Activated CD4-positive, alpha-beta memory T cell treated with anti-CD3 and anti-CD28 coated beads for 36 hours (primary cell): ENCODE data around the gene MAFF. TPM values are rescaled to one million over a fixed set of nuclear protein-coding genes. Genes with fewer than 3 reads are reported as not detected.

Experiments
- CTCF ChIA-PET: fragments of 350-600 bp; sonication (Branson Sonifier 250); formaldehyde crosslinking; loops from one replicate; lab custom pipeline; 2021; ENCODE audit warnings: antibody characterized with exemption, inconsistent platforms; lab: Charles Lee
- POLR2A ChIA-PET: fragments of 350-600 bp; sonication (Branson Sonifier 250); formaldehyde crosslinking; loops from one replicate; lab custom pipeline; 2021; ENCODE audit warnings: antibody characterized with exemption; lab: Charles Lee
- DNase-seq: peaks from one replicate; pipeline ENCODE4 v3.0.0-alpha.2; 2020
- H3K27ac Mint-ChIP-seq: one replicate; pipeline ENCODE4 v1.8.0; 2021; ENCODE audit warnings: mixed read lengths
- H3K27me3 Mint-ChIP-seq: one replicate; pipeline ENCODE4 v1.8.0; 2021; ENCODE audit warnings: mixed read lengths
- H3K36me3 Mint-ChIP-seq: one replicate; pipeline ENCODE4 v1.8.0; 2021; ENCODE audit warnings: mixed read lengths
- H3K4me1 Mint-ChIP-seq: one replicate; pipeline ENCODE4 v1.8.0; 2021; ENCODE audit warnings: low read depth, mixed read lengths
- H3K4me3 Mint-ChIP-seq: one replicate; pipeline ENCODE4 v1.8.0; 2021; ENCODE audit warnings: mild to moderate bottlenecking, mixed read lengths
- H3K9me3 Mint-ChIP-seq: one replicate; pipeline ENCODE4 v1.8.0; 2021; ENCODE audit warnings: mixed read lengths
- intact Hi-C: fragments of 100-400 bp; cut with micrococcal nuclease; formaldehyde crosslinking; loops from one replicate; pipeline ENCODE4 v1.15.1; 2023
- total RNA-seq, 2 experiments: library from RNA; stranded (reverse); gene quantifications; one replicate each; pipeline ENCODE4 v1.2.3, GENCODE V29; 2021

Gene MAFF
- total RNA-seq, 2 experiments from 2014 or later, result 15.5 to 15.9 TPM

DNA sequence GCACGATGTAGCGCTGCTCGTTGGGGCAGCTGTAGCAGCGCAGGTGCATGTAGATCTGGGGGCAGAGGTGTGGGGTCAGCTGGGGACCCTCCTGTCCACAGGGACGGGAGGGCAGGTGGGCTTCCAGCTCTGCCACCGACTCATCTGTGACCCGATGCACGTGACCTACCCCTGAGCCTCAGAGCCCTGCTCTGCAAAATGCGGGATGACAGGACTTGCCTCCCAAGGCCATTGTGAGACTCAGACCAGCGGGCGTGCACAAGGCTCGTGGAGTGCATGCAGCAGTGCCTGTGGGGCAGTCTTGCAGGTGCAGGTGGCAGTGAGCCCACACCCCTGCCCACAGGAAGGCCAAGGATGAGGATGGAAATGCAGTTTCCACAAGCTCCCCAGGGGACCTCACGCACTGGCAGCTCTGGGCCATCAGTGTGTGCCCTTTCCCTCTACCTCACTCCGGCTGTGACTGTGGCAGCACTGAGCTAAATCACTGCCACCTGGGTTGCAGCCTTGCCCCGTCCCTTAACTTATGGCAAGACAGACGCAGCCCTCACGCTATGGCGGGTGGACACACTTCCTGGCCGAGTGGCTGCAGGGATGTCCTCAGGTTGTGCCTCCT, 44.4 kb downstream of the MAFF start:
- H3K27me3 Mint-ChIP-seq, result no peaks in the 10 kb centered on the region
- no peak for DNase-seq
- CTCF ChIA-PET, result no interaction called here
- POLR2A ChIA-PET, result no interaction called here
- no peaks in the 10 kb centered on the region for H3K9me3 Mint-ChIP-seq
- intact Hi-C loops, result no loop called here
- no peak overlapping the region for H3K27ac Mint-ChIP-seq
- peaks cover 15% of the 10 kb centered on the region for H3K36me3 Mint-ChIP-seq
- no peak overlapping the region for H3K4me3 Mint-ChIP-seq
- no peaks in the 10 kb centered on the region for H3K4me1 Mint-ChIP-seq

DNA sequence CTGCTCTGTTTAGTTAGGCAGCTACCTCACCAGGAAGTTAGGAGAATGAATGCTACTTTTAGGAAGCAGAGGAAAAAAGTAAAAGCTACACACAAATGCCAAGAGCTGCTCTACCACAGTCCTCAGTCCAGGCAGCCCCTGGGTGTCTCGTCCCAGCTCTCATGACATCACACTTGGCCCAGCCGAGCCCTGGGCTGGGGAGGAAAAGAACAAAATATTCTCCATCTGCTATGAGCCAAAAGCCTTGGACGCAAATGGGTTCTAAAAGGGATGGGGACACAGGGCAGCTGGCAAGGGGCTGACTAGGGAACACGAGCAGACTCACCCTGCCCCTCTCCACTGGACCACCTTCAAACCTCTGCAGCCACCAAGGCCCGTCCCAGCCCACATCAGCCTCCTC, 44.9 kb downstream of the MAFF start:
- Mint-ChIP-seq H3K27ac (no peak overlapping the region), H3K9me3 (no peaks in the 10 kb centered on the region), H3K4me3 (no peak overlapping the region), H3K4me1 (no peaks in the 10 kb centered on the region), H3K27me3 (no peaks in the 10 kb centered on the region), H3K36me3 (peaks cover 15% of the 10 kb centered on the region)
- intact Hi-C loops, result no loop called here
- ChIA-PET CTCF (no interaction called here), POLR2A (no interaction called here)
- DNase-seq, result no peak

DNA sequence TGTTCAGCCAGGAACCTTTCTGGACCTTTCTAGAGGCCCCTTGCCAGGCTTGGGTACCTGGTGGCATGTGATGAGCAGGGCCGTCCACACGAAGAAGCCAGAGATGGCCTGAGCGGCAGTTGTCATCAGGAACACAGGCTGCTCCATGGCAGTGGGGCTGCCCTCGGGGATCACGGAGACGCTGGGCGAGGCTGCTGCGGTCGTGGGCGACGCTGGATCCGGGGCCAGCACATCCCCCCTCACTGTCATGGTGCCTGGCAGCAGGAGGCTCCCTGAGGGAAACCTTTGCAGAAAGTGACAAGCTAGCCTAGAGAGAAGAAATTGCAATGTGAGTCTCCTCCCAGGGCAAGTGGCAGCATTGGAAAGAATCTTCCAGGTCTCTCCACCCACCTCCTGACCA, 45.9 kb downstream of the MAFF start:
- POLR2A ChIA-PET, result no interaction called here
- Mint-ChIP-seq H3K36me3 (peaks cover 15% of the 10 kb centered on the region), H3K4me3 (no peak overlapping the region), H3K4me1 (no peaks in the 10 kb centered on the region), H3K27ac (no peak overlapping the region), H3K9me3 (no peaks in the 10 kb centered on the region), H3K27me3 (no peaks in the 10 kb centered on the region)
- intact Hi-C loops, result no loop called here
- CTCF ChIA-PET, result interaction anchor here (1.3 kb wide), 1 partner anchor 18 kb away, joined by 4 read pairs; no protein-coding TSS in a partner anchor
- no peak for DNase-seq

DNA sequence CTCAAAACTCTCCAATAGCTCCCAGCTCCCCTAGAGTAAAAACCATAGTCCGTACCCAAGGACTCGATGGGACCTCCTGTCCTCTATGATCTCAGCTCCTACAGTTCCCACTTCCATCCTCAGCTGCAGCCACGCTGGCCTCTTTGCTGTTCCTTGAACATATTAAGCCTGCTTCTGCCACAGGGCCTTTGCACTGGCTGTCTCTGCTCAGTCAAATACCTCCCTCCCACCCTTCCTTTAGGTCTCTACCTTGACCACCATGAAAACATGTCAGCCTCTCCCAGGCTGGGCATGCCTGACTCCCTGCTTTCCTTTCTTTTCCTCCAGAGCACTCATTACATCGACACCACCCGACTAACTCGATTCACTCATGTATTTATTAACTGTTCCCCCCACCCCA, 46.5 kb downstream of the MAFF start:
- no peaks in the 10 kb centered on the region for H3K4me1 Mint-ChIP-seq
- H3K36me3 Mint-ChIP-seq, result peaks cover 15% of the 10 kb centered on the region
- no peak overlapping the region for H3K4me3 Mint-ChIP-seq
- H3K27ac Mint-ChIP-seq, result no peak overlapping the region
- POLR2A ChIA-PET, result interaction anchor here (0.6 kb wide), 1 partner anchor 8 kb away, joined by 3 read pairs; no protein-coding TSS in a partner anchor
- CTCF ChIA-PET, result interaction anchor here (1.3 kb wide), 1 partner anchor 18 kb away, joined by 4 read pairs; no protein-coding TSS in a partner anchor
- intact Hi-C loops, result no loop called here
- H3K9me3 Mint-ChIP-seq, result no peaks in the 10 kb centered on the region
- no peaks in the 10 kb centered on the region for H3K27me3 Mint-ChIP-seq
- DNase-seq, result no peak

DNA sequence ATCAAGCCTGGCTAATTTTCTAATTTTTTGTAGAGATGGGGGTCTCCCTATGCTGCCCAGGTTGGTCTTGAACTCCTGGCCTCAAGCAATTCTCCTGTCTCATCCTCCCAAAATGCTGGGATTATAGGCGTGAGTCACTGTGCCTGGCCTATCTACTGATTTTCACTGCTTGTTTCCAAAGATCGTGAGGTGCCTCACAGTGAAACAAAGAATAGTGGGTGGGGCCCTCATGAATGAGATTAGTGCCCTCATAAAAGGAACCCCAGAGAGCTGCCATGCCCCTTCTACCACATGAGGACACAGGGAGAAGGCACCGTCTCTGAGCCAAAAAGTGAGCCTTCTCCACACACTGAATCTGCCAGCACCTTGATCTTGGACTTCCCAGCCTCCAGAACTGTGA, 47.5 kb downstream of the MAFF start:
- POLR2A ChIA-PET, result no interaction called here
- CTCF ChIA-PET, result interaction anchor here (0.5 to 0.6 kb wide), 2 partner anchors 10 to 28 kb away, joined by 3 to 4 read pairs; no protein-coding TSS in a partner anchor
- H3K27ac Mint-ChIP-seq, result no peak overlapping the region
- no peak for DNase-seq
- no peaks in the 10 kb centered on the region for H3K9me3 Mint-ChIP-seq
- H3K4me1 Mint-ChIP-seq, result no peaks in the 10 kb centered on the region
- H3K36me3 Mint-ChIP-seq, result peaks cover 15% of the 10 kb centered on the region
- intact Hi-C loops, result no loop called here
- no peaks in the 10 kb centered on the region for H3K27me3 Mint-ChIP-seq
- no peak overlapping the region for H3K4me3 Mint-ChIP-seq

DNA sequence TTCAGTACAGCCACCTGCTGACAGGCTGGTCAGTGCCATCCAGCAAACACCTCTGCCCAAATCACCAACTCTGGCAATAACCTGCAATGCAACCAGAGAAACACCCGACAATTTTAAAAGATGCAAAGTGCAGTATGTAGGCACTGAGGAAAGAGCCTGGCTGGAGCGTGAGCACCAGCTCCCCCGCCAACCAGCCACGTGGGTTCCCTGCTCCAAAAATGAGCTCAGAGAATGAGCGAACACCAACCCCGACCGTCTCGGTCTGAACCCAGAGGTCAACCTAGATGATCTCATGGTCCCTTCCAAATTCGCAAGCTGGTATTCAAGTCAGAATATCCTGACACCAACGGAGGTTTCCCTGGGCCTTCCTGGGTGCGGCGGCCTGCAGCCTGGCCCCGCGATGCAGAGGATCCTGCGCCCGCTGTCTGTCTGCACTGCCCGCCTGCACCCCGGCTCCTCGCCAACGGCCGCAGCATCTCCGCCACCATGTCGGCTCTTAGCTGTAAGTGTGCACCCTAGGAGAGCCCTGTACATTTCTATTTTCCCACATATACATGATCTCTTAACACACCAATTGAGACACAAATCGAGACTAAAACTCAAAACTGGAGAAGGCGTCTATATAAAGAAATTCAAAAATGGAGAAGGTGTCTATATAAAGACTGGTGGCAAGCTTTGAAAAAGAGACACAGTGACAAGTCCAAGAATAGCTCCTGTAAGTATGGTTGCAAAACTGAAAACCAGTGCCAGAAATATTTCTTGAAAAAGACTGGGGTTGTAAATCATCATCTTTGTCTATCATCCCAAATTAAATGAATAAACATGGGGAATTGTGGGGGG, 48.2 kb downstream of the MAFF start:
- Mint-ChIP-seq H3K27ac (no peak overlapping the region), H3K4me1 (no peaks in the 10 kb centered on the region), H3K27me3 (no peaks in the 10 kb centered on the region), H3K36me3 (peaks cover 15% of the 10 kb centered on the region), H3K9me3 (no peaks in the 10 kb centered on the region), H3K4me3 (no peak overlapping the region)
- intact Hi-C loops, result no loop called here
- no peak for DNase-seq
- CTCF ChIA-PET, result no interaction called here
- POLR2A ChIA-PET, result no interaction called here

DNA sequence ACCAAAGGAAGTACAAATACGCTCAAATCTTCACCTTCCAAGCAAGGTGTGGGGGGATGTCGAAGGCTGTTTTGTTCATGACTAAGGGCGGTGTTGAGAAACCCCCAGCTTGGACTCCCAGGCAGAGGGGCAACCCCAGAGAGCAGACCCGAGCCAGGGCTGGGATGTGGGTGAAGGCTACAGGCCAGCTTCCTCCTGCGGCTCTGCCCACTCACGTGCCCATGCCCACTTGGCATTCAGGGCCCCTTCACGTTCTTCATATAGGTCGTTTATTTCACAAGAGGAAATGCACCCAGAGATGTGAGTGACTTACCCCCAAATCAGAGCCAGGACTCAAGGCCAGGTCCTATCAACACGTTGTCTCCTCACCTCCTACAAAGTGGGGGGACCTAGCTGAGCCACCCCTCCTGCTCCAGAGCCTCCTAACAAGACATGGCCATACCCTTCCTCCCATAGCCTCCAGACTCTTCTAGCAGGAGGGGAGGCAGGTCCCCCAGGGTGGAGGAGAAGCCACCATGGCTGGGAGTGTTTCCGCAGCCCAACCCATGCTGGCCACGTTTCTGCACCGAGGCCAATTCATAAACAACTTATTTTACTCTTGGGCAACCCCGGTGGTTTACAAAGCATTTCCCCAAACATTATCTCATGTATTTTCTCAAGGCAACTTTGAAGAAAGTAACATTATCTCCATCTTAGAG, 49.0 kb downstream of the MAFF start:
- intact Hi-C loops, result no loop called here
- Mint-ChIP-seq H3K27me3 (no peaks in the 10 kb centered on the region), H3K27ac (no peak overlapping the region), H3K4me1 (no peaks in the 10 kb centered on the region), H3K4me3 (no peak overlapping the region), H3K9me3 (no peaks in the 10 kb centered on the region), H3K36me3 (peaks cover 15% of the 10 kb centered on the region)
- ChIA-PET CTCF (no interaction called here), POLR2A (no interaction called here)
- DNase-seq, result no peak

DNA sequence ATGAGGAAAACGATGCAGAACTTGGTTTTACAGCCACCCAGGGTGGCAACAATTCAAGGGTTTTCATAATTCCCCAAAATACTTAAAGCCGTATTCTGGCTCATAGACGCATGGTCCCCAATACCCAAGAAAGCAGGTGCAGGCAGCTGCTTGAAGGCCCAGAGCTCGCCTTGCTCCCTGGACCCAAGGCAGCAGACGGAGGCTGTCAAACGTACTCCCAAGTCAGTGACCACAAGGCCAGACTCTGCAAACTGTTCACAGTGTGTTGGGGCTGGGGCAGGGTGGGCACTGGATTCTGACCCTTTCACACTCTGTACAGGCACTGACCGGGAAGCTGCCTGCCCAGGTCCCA, 49.5 kb downstream of the MAFF start:
- Mint-ChIP-seq H3K36me3 (peaks cover 15% of the 10 kb centered on the region), H3K4me3 (no peak overlapping the region), H3K27ac (no peak overlapping the region), H3K9me3 (no peaks in the 10 kb centered on the region), H3K4me1 (no peaks in the 10 kb centered on the region), H3K27me3 (no peaks in the 10 kb centered on the region)
- ChIA-PET CTCF (no interaction called here), POLR2A (no interaction called here)
- no peak for DNase-seq
- intact Hi-C loops, result no loop called here

DNA sequence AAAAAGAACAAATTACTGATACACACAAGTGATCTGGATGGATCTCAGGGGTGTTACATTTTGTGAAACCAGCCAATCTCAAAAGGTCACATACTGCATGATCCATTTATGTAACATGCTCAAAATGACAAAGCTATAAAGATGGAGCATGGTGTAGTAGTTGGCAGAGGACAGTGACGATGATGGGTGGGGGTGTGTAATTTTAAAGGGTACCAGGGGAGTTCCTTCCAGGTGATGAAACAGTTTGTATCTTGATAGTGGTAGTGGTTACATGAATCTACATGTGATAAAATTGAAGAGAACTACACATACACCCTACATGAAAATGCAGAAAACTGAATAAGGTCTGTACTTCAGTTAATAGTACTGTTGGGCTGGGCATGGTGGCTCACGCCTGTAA, 53.9 kb downstream of the MAFF start:
- Mint-ChIP-seq H3K9me3 (no peaks in the 10 kb centered on the region), H3K27ac (no peak overlapping the region), H3K4me3 (no peak overlapping the region), H3K4me1 (peaks cover 6% of the 10 kb centered on the region), H3K27me3 (no peaks in the 10 kb centered on the region), H3K36me3 (peaks cover under 1% of the 10 kb centered on the region)
- POLR2A ChIA-PET, result interaction anchor here (0.6 kb wide), 1 partner anchor 10 kb away, joined by 3 read pairs; no protein-coding TSS in a partner anchor
- no peak for DNase-seq
- CTCF ChIA-PET, result no interaction called here
- intact Hi-C loops, result no loop called here

DNA sequence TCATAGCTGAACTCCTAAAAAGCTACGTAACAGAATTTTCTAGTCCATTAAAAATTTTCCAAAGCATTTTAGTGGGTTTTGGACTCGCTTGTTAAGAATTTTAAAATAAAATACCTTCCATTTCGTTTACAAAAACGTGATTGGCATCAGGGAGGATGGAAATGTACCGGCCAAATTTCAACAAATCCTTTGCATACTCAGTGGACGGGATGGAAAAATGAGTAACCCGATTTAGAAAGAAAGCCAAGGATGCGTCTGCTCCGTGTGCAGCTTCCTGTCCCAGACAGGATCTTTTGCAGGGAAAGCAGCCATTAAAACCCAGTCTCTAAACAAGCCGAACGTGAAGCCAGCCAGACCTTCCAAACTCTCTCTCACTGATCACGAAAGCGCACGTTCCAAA, 55.4 kb downstream of the MAFF start:
- ChIA-PET POLR2A (no interaction called here), CTCF (interaction anchor here (0.7 kb wide), 1 partner anchor 1012 kb away, joined by 4 read pairs; no protein-coding TSS in a partner anchor)
- Mint-ChIP-seq H3K4me1 (peaks cover 17% of the 10 kb centered on the region), H3K9me3 (no peaks in the 10 kb centered on the region), H3K27me3 (no peaks in the 10 kb centered on the region), H3K27ac (no peak overlapping the region), H3K36me3 (no peaks in the 10 kb centered on the region), H3K4me3 (no peak overlapping the region)
- DNase-seq, result no peak
- intact Hi-C loops, result no loop called here

DNA sequence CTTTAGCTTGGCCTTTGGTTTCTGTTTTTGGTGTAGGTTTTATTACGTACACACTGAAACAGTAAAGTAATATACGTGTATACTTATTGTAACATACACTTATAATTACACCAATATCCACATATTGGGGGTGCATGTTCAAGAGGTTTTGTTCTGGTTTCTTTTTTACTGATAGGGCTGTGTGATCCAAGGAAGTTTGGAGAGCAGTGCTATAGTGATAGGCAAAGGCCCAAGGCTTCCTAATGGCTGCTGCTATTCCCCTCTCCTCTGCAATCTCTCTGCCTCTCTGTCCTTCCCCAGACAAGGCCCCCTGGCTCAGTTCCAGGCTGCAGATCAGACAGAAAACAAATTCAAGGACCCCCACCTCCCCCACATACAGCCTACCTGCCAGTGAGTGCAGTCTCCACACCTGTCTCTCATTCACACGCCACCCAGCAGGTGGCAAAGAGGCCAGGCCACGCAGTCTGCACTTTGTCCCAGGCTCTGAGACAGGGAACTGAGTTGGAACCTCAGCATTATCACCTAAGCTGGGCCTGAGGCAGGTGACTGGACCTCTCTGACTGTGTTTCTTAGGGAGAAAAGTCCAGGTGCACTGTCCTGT, 56.0 kb downstream of the MAFF start:
- no peaks in the 10 kb centered on the region for H3K27me3 Mint-ChIP-seq
- peaks cover 22% of the 10 kb centered on the region for H3K4me1 Mint-ChIP-seq
- intact Hi-C loops, result no loop called here
- H3K36me3 Mint-ChIP-seq, result no peaks in the 10 kb centered on the region
- H3K9me3 Mint-ChIP-seq, result no peaks in the 10 kb centered on the region
- ChIA-PET CTCF (no interaction called here), POLR2A (interaction anchor here (0.6 kb wide), 1 partner anchor 23 kb away, joined by 5 read pairs; no protein-coding TSS in a partner anchor)
- no peak for DNase-seq
- H3K4me3 Mint-ChIP-seq, result no peak overlapping the region
- no peak overlapping the region for H3K27ac Mint-ChIP-seq

DNA sequence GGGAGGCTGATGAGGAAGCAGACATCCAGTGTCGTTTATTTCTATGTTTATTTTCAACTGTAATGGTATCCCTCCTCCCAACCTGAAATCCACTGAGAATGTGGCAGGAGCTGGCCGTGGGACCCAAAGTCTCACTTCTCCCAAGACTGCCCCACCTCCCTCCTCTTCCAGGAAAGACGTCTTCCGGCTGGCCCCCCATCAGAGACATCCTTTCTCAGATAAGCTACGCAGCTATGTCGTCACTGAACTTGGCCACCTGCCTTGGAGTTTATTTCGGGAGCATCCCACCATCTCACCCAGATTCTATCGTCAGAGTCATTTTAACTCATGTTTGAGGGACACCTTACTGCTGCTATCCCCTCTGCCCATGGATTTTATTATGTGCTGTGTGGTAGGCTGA, 57.1 kb downstream of the MAFF start:
- peaks cover 27% of the 10 kb centered on the region for H3K4me1 Mint-ChIP-seq
- no peak for DNase-seq
- H3K36me3 Mint-ChIP-seq, result no peaks in the 10 kb centered on the region
- no peaks in the 10 kb centered on the region for H3K27me3 Mint-ChIP-seq
- H3K9me3 Mint-ChIP-seq, result no peaks in the 10 kb centered on the region
- intact Hi-C loops, result no loop called here
- ChIA-PET CTCF (interaction anchor here (2.1 kb wide), 1 partner anchor 94 kb away, joined by 5 read pairs; no protein-coding TSS in a partner anchor), POLR2A (no interaction called here)
- H3K4me3 Mint-ChIP-seq, result no peak overlapping the region
- H3K27ac Mint-ChIP-seq, result no peak overlapping the region
